IMR-90 (cell line): Measurements from ENCODE around the gene SORBS1. TPM values are rescaled to one million over a fixed set of nuclear protein-coding genes. Genes with fewer than 3 reads are reported as not detected.

Source experiments
- ATAC-seq: fragments of 200-7000 bp; cut with Tn5 transposase; 2 replicates; pipeline ENCODE4 v1.9.1; 2020; ENCODE audit warnings: low read depth, mild to moderate bottlenecking, moderate library complexity
- BruUV-seq: library from RNA; stranded (reverse); fragments of 400-500 nt; replicated peaks from 2 replicates; lab custom pipeline; 2021; lab: Mats Ljungman, UMichigan
- CTCF ChIA-PET: fragments of 300-600 bp; formaldehyde crosslinking; extraction: SDS; loops from one replicate; lab custom pipeline; 2021; ENCODE audit warnings: antibody characterized with exemption; lab: Yijun Ruan, JAX
- POLR2A ChIA-PET: fragments of 300-600 bp; sonication (Branson Sonifier 250); formaldehyde crosslinking; loops from one replicate; lab custom pipeline; 2022; ENCODE audit warnings: antibody characterized with exemption; ENCODE audit not compliant: unreplicated experiment; lab: Charles Lee
- DNase-seq: peaks from one replicate; pipeline ENCODE4 v3.0.0; 2013
- H2AFZ ChIP-seq: replicated peaks from 2 replicates; pipeline ENCODE3; 2013; ENCODE audit warnings: low read length, mild to moderate bottlenecking; ENCODE audit not compliant: poor library complexity
- H2AK5ac ChIP-seq: 2 replicates; pipeline ENCODE4 v1.6.1; 2013; ENCODE audit warnings: low read depth, low read length, inconsistent platforms
- H2AK9ac ChIP-seq: replicated peaks from 2 replicates; pipeline ENCODE3; 2013; ENCODE audit warnings: mild to moderate bottlenecking, low read depth, low read length, moderate library complexity; ENCODE audit not compliant: poor library complexity
- H2BK120ac ChIP-seq: 2 replicates; pipeline ENCODE4 v1.6.1; 2013; ENCODE audit warnings: low read depth, low read length, inconsistent platforms
- H2BK15ac ChIP-seq: 3 replicates; pipeline ENCODE4 v1.6.1; 2013; ENCODE audit warnings: low read depth, low read length, inconsistent platforms
- H2BK20ac ChIP-seq: 2 replicates; pipeline ENCODE4 v1.6.1; 2013; ENCODE audit warnings: low read depth, mild to moderate bottlenecking, inconsistent platforms, low read length, moderate library complexity
- H2BK5ac ChIP-seq: 2 replicates; pipeline ENCODE4 v1.6.1; 2013; ENCODE audit warnings: mild to moderate bottlenecking, low read depth, low read length, inconsistent platforms; ENCODE audit not compliant: poor library complexity, severe bottlenecking
- H3K14ac ChIP-seq: replicated peaks from 2 replicates; pipeline ENCODE4 v1.6.1; 2013; ENCODE audit warnings: low read depth, low read length, inconsistent platforms
- H3K18ac ChIP-seq: 2 replicates; pipeline ENCODE4 v1.6.1; 2013; ENCODE audit warnings: low read depth, low read length, control low read depth
- H3K23ac ChIP-seq: 2 replicates; pipeline ENCODE4 v1.6.1; 2013; ENCODE audit warnings: low read depth, low read length, inconsistent platforms
- H3K27ac ChIP-seq: 2 replicates; pipeline ENCODE4 v1.5.1; 2013; ENCODE audit warnings: mild to moderate bottlenecking, control low read depth, low read length; ENCODE audit not compliant: insufficient read depth
- H3K27me3 ChIP-seq: 2 replicates; pipeline ENCODE4 v1.6.1; 2013; ENCODE audit warnings: low read length; ENCODE audit not compliant: control insufficient read depth, insufficient read depth
- H3K36me3 ChIP-seq: 2 replicates; pipeline ENCODE4 v1.6.1; 2013; ENCODE audit warnings: low read length, mixed read lengths; ENCODE audit not compliant: control insufficient read depth, insufficient read depth
- H3K4ac ChIP-seq: 2 replicates; pipeline ENCODE4 v1.6.1; 2013; ENCODE audit warnings: low read depth, low read length, inconsistent platforms
- H3K4me1 ChIP-seq: 2 replicates; pipeline ENCODE4 v1.6.1; 2013; ENCODE audit warnings: low read length, mixed read lengths; ENCODE audit not compliant: control insufficient read depth, insufficient read depth
- H3K4me2 ChIP-seq: 2 replicates; pipeline ENCODE4 v1.6.1; 2013; ENCODE audit warnings: low read depth, mild to moderate bottlenecking, control low read depth, low read length, moderate library complexity
- H3K4me3 ChIP-seq: 2 replicates; pipeline ENCODE4 v1.5.1; 2013; ENCODE audit warnings: low read depth, mild to moderate bottlenecking, control low read depth, low read length, moderate library complexity; ENCODE audit not compliant: insufficient read depth
- H3K56ac ChIP-seq: 2 replicates; pipeline ENCODE4 v1.6.1; 2013; ENCODE audit warnings: low read length, inconsistent platforms; ENCODE audit not compliant: insufficient read depth; ENCODE audit errors: extremely low read depth
- H3K79me1 ChIP-seq, 2 experiments: 2 replicates each; pipeline ENCODE4 v1.6.1; 2013; ENCODE audit warnings: low read length in 2 of 2, inconsistent platforms in 1 of 2, low read depth in 1 of 2
- H3K9ac ChIP-seq: 2 replicates; pipeline ENCODE4 v1.6.1; 2013; ENCODE audit warnings: low read depth, low read length, control low read depth
- H3K9me1 ChIP-seq: 2 replicates; pipeline ENCODE4 v1.6.1; 2013; ENCODE audit warnings: low read length, inconsistent platforms; ENCODE audit not compliant: insufficient read depth
- H3K9me3 ChIP-seq: 2 replicates; pipeline ENCODE4 v1.6.1; 2013; ENCODE audit warnings: low read length; ENCODE audit not compliant: control insufficient read depth, insufficient read depth
- H4K20me1 ChIP-seq: 2 replicates; pipeline ENCODE4 v1.6.1; 2013; ENCODE audit warnings: low read length, inconsistent platforms; ENCODE audit not compliant: insufficient read depth
- H4K5ac ChIP-seq: 2 replicates; pipeline ENCODE4 v1.6.1; 2013; ENCODE audit warnings: mild to moderate bottlenecking, low read depth, low read length, control low read depth
- H4K8ac ChIP-seq, 2 experiments: 2 replicates each; pipeline ENCODE4 v1.6.1; 2013; ENCODE audit warnings: low read depth in 2 of 2, low read length in 2 of 2, control low read depth in 1 of 2, inconsistent platforms in 1 of 2
- H4K91ac ChIP-seq: 2 replicates; pipeline ENCODE4 v1.6.1; 2013; ENCODE audit warnings: low read depth, low read length, inconsistent platforms; ENCODE audit not compliant: insufficient read depth
- MAZ ChIP-seq: IDR thresholded peaks from 2 replicates; pipeline ENCODE4 v1.6.1; 2012; ENCODE audit warnings: low read depth, mild to moderate bottlenecking, low read length, improper control_type of control experiment, moderate library complexity, borderline replicate concordance
- WGBS, 2 experiments: methylation state at CpG; one replicate each; pipeline versions ENCODE4 v1.1.5 to v1.1.7; 2013; ENCODE audit warnings: missing lambda C conversion rate in 2 of 2; ENCODE audit not compliant: insufficient read length in 1 of 2; ENCODE audit errors: extremely low coverage in 2 of 2; 5-methylcytosine and 5-hydroxymethylcytosine counted together
- dilution Hi-C: fragments of 300-500 bp; cut with HindIII; formaldehyde crosslinking; loops from one replicate; pipeline ENCODE4 v1.14.3; 2018; ENCODE audit warnings: low sequenced_read_pairs; ENCODE audit not compliant: unreplicated experiment
- in situ Hi-C: fragments of 300-500 bp; cut with MboI; formaldehyde crosslinking; loops from 3 replicates; pipeline ENCODE4 v1.14.3; 2019; ENCODE audit warnings: low sequenced_read_pairs, inconsistent platforms, mixed read lengths
- intact Hi-C: fragments of 100-400 bp; cut with micrococcal nuclease; formaldehyde crosslinking; loops from 2 replicates; pipeline ENCODE4 v1.10.0; 2022
- polyA plus RNA-seq, 3 experiments: library from polyadenylated mRNA; depleted of rRNA; stranded (reverse); fragments of >200 nt; gene quantifications; 2 replicates each; pipeline ENCODE4 v1.2.3, GENCODE V29; 2012; ENCODE audit warnings: low replicate concordance in 1 of 3
- total RNA-seq: library from RNA; depleted of rRNA; stranded (reverse); fragments of >200 nt; gene quantifications from 2 replicates; pipeline ENCODE4 v1.2.3, GENCODE V29; 2012

Gene SORBS1
- total and polyA plus RNA-seq, 2 of the 4 experiments (the other 2 are of a cell fraction): 0.18 to 0.32 TPM

- Histone ChIP-seq H3K9me1 (no peaks in the 10 kb centered on the region; the same call in 1 of the 2 replicates), H3K27me3 (peaks cover 12% of the 10 kb centered on the region), H3K14ac (no peak overlapping the region), H3K27ac (no peak overlapping the region), H3K4me3 (no peak overlapping the region), H4K8ac (no peak overlapping the region), H2BK15ac (no peak overlapping the region), H2BK20ac (no peak overlapping the region), H2AFZ (no peak overlapping the region), H3K9me3 (no peaks in the 10 kb centered on the region), H3K36me3 (no peaks in the 10 kb centered on the region), H2BK120ac (no peak overlapping the region), H2AK5ac (no peak overlapping the region), H3K79me1 (no peaks in the 10 kb centered on the region), H4K5ac (no peak overlapping the region), H3K4me2 (no peak overlapping the region), H3K4me1 (peaks cover 3% of the 10 kb centered on the region), H2BK5ac (no peak overlapping the region), H3K4ac (no peak overlapping the region), H4K91ac (no peak overlapping the region), H2AK9ac (no peak overlapping the region), H3K23ac (no peak overlapping the region), H3K18ac (no peak overlapping the region), H3K56ac (no peak overlapping the region), H3K9ac (no peak overlapping the region), H4K20me1 (no peaks in the 10 kb centered on the region)
- WGBS, 2 experiments: no CpG with 5 or more reads among the region's 7 CpGs
- no TSS peak for BruUV-seq
- ChIA-PET POLR2A (no interaction called here), CTCF (interaction anchor here (0.7 kb wide), 1 partner anchor 184 kb away, joined by 3 read pairs; no protein-coding TSS in a partner anchor)
- dilution Hi-C loops (no loop called here), intact Hi-C loops (no loop called here), in situ Hi-C loops (no loop called here)
- no peak for DNase-seq
- ATAC-seq: no peak
- TF ChIP-seq MAZ: no peak
Measured at GRCh38 chr10:95442341-95442740, 118.8 kb downstream of the SORBS1 start.
